ENCODE measurements around the gene SEPTIN5.

GRCh38 chr22:19718456-19719049 lies 4.2 kb downstream of the SEPTIN5 start:
- TF ChIP-seq CTCF (IDR thresholded peaks at IDR 0.05) (no peak), POLR2A (IDR thresholded peaks at IDR 0.05) (no peak)
